ENCODE results near the gene KDM5A.

GRCh38 chr12:367972-368371 lies 21.1 kb downstream of the KDM5A start:
- TF ChIP-seq CTCF (IDR thresholded peaks at IDR 0.05; ENCODE audit: poor library complexity) (no peak), EZH2phosphoT487 (IDR thresholded peaks at IDR 0.05; ENCODE audit: low read depth, severe bottlenecking, unreplicated experiment) (no peak)
